ENCODE results near the gene HK2. TPM values are rescaled to one million over a fixed set of nuclear protein-coding genes. Genes with fewer than 3 reads are reported as not detected.

The HK2 gene
- total and polyA plus RNA-seq, 2 of the 4 experiments (the other 2 are of a cell fraction): 17.4 to 20.9 TPM

GRCh38 chr2:74831693-74832530 is 2.0 kb upstream of the HK2 start:
- no peak overlapping the region for H3K4me3 ChIP-seq (ENCODE audit: insufficient read depth, low read depth, low read length)
- no peak for ATAC-seq (ENCODE audit: low read depth)
- H3K27me3 ChIP-seq (ENCODE audit: control insufficient read depth, insufficient read depth, low read length): peaks cover 6% of the 10 kb centered on the region
- WGBS, 2 experiments (ENCODE audit: extremely low coverage in 2 of 2, insufficient read length in 1 of 2): 56% methylated on average over 5 of the region's 7 CpGs; no CpG with 5 or more reads in 1 of the 2 experiments
- H3K4me2 ChIP-seq (ENCODE audit: low read depth, low read length): no peak overlapping the region
- peak overlapping the region; percentile 21; the same call in 1 of the 2 replicates for H4K91ac ChIP-seq (ENCODE audit: insufficient read depth, low read depth, low read length)
- H4K20me1 ChIP-seq (ENCODE audit: insufficient read depth, low read length): peaks cover 14% of the 10 kb centered on the region
- peak overlapping the region; percentile 67; the same call in 1 of the 2 replicates for H2BK120ac ChIP-seq (ENCODE audit: low read depth, low read length)
- H2BK15ac ChIP-seq (ENCODE audit: low read depth, low read length): peak overlapping the region; percentile 40; the same call in 2 of the 3 replicates
- H3K79me1 ChIP-seq (ENCODE audit: low read depth in 1 of 2, low read length in 2 of 2): peaks cover 14 to 31% of the 10 kb centered on the region in 2 experiments
- H3K56ac ChIP-seq (ENCODE audit: extremely low read depth, insufficient read depth, low read length): no peak overlapping the region
- dilution Hi-C loops (cut with HindIII; ENCODE audit: low sequenced_read_pairs, unreplicated experiment) (no loop called here), intact Hi-C loops (cut with micrococcal nuclease) (loop anchor here (10.0 kb wide), 1 partner anchor 87 kb away; no protein-coding TSS in a partner anchor), in situ Hi-C loops (cut with MboI; ENCODE audit: low sequenced_read_pairs) (no loop called here)
- no peaks in the 10 kb centered on the region for H3K36me3 ChIP-seq (ENCODE audit: control insufficient read depth, insufficient read depth, low read length)
- H2AK5ac ChIP-seq (ENCODE audit: low read depth, low read length): peak overlapping the region; percentile 29
- H3K18ac ChIP-seq (ENCODE audit: low read depth, low read length): peak overlapping the region; percentile 72; the same call in 1 of the 2 replicates
- H2BK20ac ChIP-seq (ENCODE audit: low read depth, low read length): peak overlapping the region; percentile 77; the same call in 1 of the 2 replicates
- no TSS peak for BruUV-seq (replicated peaks)
- peak overlapping the region; percentile 57; the same call in 1 of the 2 replicates for H3K4ac ChIP-seq (ENCODE audit: low read depth, low read length)
- H4K8ac ChIP-seq (ENCODE audit: low read depth in 2 of 2, low read length in 2 of 2): peak overlapping the region; percentile 10 to 52; a peak in 2 of 4 replicates
- ChIA-PET POLR2A (ENCODE audit: unreplicated experiment) (interaction anchor here (0.7 kb wide), 1 partner anchor 124 kb away, joined by 10 read pairs; no protein-coding TSS in a partner anchor), CTCF (no interaction called here)
- no peak overlapping the region for H2AK9ac ChIP-seq (replicated peaks; ENCODE audit: low read depth, low read length, poor library complexity)
- H3K9me3 ChIP-seq (ENCODE audit: control insufficient read depth, insufficient read depth, low read length): no peaks in the 10 kb centered on the region
- peak; percentile 62 for DNase-seq
- H2BK5ac ChIP-seq (ENCODE audit: low read depth, low read length, poor library complexity, severe bottlenecking): peak overlapping the region; percentile 84
- no peak overlapping the region for H3K27ac ChIP-seq (ENCODE audit: insufficient read depth, low read length)
- no peak overlapping the region for H3K9ac ChIP-seq (ENCODE audit: low read depth, low read length)
- peaks cover 14% of the 10 kb centered on the region for H3K4me1 ChIP-seq (ENCODE audit: control insufficient read depth, insufficient read depth, low read length)
- peaks cover 15% of the 10 kb centered on the region for H3K9me1 ChIP-seq (ENCODE audit: insufficient read depth, low read length)
- H2AFZ ChIP-seq (replicated peaks; ENCODE audit: low read length, poor library complexity): peak overlapping the region; percentile 62
- H3K23ac ChIP-seq (ENCODE audit: low read depth, low read length): no peak overlapping the region
- peak overlapping the region; percentile 45; the same call in 1 of the 2 replicates for H4K5ac ChIP-seq (ENCODE audit: low read depth, low read length)
- peak overlapping the region; percentile 74 for H3K14ac ChIP-seq (replicated peaks; ENCODE audit: low read depth, low read length)
- TF ChIP-seq NFE2L2 (IDR thresholded peaks at IDR 0.05; ENCODE audit: low read depth, low read length) (no peak), RFX5 (IDR thresholded peaks at IDR 0.05; ENCODE audit: low read depth, low read length) (peak; percentile 52; the same call in 1 of the 2 replicates), FOS (IDR thresholded peaks at IDR 0.05; ENCODE audit: low read depth, low read length) (peak; percentile 81), RAD21 (IDR thresholded peaks at IDR 0.05; ENCODE audit: low read length) (no peak), MAZ (IDR thresholded peaks at IDR 0.05; ENCODE audit: borderline replicate concordance, low read depth, low read length) (no peak), POLR2A (IDR thresholded peaks at IDR 0.05; ENCODE audit: low read depth, low read length) (no peak), SMC3 (IDR thresholded peaks at IDR 0.05; ENCODE audit: low read depth, low read length) (0 out of 2 replicates have a peak, but pooled peaks have one; percentile 17), BHLHE40 (IDR thresholded peaks at IDR 0.05; ENCODE audit: low read depth, low read length) (no peak), CTCF (conservative IDR thresholded peaks at IDR 0.05; ENCODE audit: low read depth, low read length) (no peak), MAFK (IDR thresholded peaks at IDR 0.05; ENCODE audit: low read depth, low read length) (peak; percentile 55; the same call in 1 of the 2 replicates), RCOR1 (IDR thresholded peaks at IDR 0.05; ENCODE audit: insufficient replicate concordance, low read length) (no peak), CEBPB (IDR thresholded peaks at IDR 0.05; ENCODE audit: low read depth, low read length) (no peak; the same call in 1 of the 2 replicates), MXI1 (IDR thresholded peaks at IDR 0.05; ENCODE audit: borderline replicate concordance, low read depth, low read length) (no peak), USF2 (IDR thresholded peaks at IDR 0.05; ENCODE audit: low read depth, low read length) (no peak)

Measured in IMR-90 (cell line).